Duodenal mucosa (tissue), 2 donors: ENCODE results near the gene RPL6.
"Not testable (repeated sequence)": the region's sequence is repeated elsewhere in the genome, so short reads cannot be mapped to it uniquely, and the experiment has no call there.

ENCODE experiments used
- H3K27ac ChIP-seq: one replicate; pipeline ENCODE4 v1.7.0; 2013; ENCODE audit warnings: low read depth, low read length
- H3K27me3 ChIP-seq, 2 donors: one replicate each; pipeline ENCODE4 v1.7.0; 2013; ENCODE audit warnings: low read length in 2 of 2, control low read depth in 1 of 2; ENCODE audit not compliant: insufficient read depth in 2 of 2, control insufficient read depth in 1 of 2
- H3K36me3 ChIP-seq, 2 donors: one replicate each; pipeline ENCODE4 v1.7.0; 2013; ENCODE audit warnings: low read length in 2 of 2, control low read depth in 1 of 2; ENCODE audit not compliant: insufficient read depth in 2 of 2, control insufficient read depth in 1 of 2
- H3K4me1 ChIP-seq, 2 donors: one replicate each; pipeline ENCODE4 v1.7.0; 2013; ENCODE audit warnings: low read length in 2 of 2, control low read depth in 1 of 2; ENCODE audit not compliant: insufficient read depth in 2 of 2, control insufficient read depth in 1 of 2
- H3K4me3 ChIP-seq, 2 donors: one replicate each; pipeline ENCODE4 v1.7.0; 2013; ENCODE audit warnings: low read length in 2 of 2, low read depth in 1 of 2
- H3K9ac ChIP-seq, 2 donors: one replicate each; pipeline ENCODE4 v1.7.0; 2013; ENCODE audit warnings: low read length in 2 of 2, low read depth in 1 of 2
- H3K9me3 ChIP-seq, 2 donors: one replicate each; pipeline ENCODE4 v1.7.0; 2013; ENCODE audit warnings: low read length in 2 of 2, control low read depth in 1 of 2; ENCODE audit not compliant: control insufficient read depth in 1 of 2

The RPL6 gene

GRCh38 chr12:112440653-112441052 lies 31.2 kb upstream of the RPL6 start:
- H3K9me3 ChIP-seq, H3K27me3 ChIP-seq, H3K4me1 ChIP-seq, H3K27ac ChIP-seq, H3K9ac ChIP-seq, H3K36me3 ChIP-seq, H3K4me3 ChIP-seq: not testable (repeated sequence)

DNA sequence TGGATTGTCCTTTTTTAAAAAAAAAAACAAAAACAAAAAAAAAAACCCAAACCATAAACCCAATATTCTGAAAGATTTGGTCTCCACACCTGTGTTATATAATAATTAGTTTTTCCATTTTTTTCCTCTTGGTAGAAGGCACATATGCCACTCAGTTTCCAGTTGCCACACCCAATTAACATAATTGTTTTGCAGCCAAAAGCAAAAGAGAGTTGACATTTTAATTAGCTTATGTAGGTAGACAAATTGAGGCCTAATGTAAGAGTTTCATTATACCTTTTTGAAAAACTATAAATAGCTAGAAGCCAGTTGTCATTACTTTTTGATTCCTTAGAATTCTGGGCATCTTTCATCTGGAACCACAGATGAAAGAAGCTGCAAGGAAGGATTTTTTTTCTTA lies 30.4 kb upstream of the RPL6 start:
- Histone ChIP-seq H3K4me3 (no peak overlapping the region), H3K4me1 (no peaks in the 10 kb centered on the region), H3K9me3 (no peaks in the 10 kb centered on the region), H3K9ac (no peak overlapping the region), H3K27ac (no peak overlapping the region), H3K36me3 (no peaks in the 10 kb centered on the region), H3K27me3 (no peaks in the 10 kb centered on the region)

DNA sequence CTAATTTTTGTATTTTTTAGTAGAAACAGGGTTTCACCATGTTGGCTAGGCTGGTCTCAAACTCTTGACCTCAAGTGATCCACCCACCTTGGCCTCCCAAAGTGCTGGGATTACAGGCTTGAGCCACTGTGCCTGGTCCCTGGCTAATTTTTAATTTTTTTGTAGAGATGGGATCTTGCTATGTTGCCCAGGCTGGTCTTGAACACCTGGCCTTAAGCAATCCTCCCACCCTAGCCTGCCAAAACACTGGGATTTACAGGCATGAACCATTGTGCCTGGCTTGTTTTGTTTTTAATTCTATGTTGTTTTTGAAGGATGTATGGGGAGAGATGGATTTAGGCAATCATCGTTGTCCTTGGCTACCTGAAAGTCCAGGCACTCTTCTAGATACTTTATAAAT lies 29.2 kb upstream of the RPL6 start:
- not testable (repeated sequence) for H3K4me3 ChIP-seq, H3K4me1 ChIP-seq, H3K9me3 ChIP-seq, H3K9ac ChIP-seq, H3K27ac ChIP-seq, H3K36me3 ChIP-seq, H3K27me3 ChIP-seq

DNA sequence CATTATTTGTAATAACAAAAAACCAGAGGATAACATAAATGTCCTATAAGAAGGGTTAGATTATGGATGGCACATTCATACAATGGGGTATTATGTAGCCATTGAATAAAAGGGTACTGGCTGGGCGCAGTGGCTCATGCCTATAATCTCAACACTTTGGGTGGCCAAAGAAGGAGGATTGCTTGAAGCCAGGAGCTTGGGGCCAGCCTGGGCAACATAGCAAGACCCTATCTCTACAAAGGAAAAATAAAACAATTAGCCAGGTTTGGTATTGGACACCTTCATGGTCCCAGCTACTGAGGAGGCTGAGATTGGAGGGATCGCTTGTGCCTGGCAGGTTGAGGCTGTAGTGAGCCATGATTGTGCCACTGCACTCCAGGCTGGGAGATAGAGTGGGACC lies 24.1 kb upstream of the RPL6 start:
- Histone ChIP-seq H3K4me3 (no peak overlapping the region), H3K4me1 (no peaks in the 10 kb centered on the region), H3K36me3 (no peaks in the 10 kb centered on the region), H3K27ac (no peak overlapping the region), H3K9me3 (no peaks in the 10 kb centered on the region), H3K9ac (no peak overlapping the region), H3K27me3 (no peaks in the 10 kb centered on the region)

GRCh38 chr12:112431965-112432364 lies 22.6 kb upstream of the RPL6 start:
- Histone ChIP-seq H3K4me1 (no peaks in the 10 kb centered on the region), H3K27me3 (no peaks in the 10 kb centered on the region), H3K27ac (no peak overlapping the region)

GRCh38 chr12:112430929-112431328 lies 21.5 kb upstream of the RPL6 start:
- H3K27me3 ChIP-seq: no peaks in the 10 kb centered on the region
- H3K4me1 ChIP-seq: no peaks in the 10 kb centered on the region
- no peaks in the 10 kb centered on the region for H3K9me3 ChIP-seq
- H3K4me3 ChIP-seq: no peak overlapping the region
- H3K9ac ChIP-seq: no peak overlapping the region
- no peaks in the 10 kb centered on the region for H3K36me3 ChIP-seq
- no peak overlapping the region for H3K27ac ChIP-seq

More at GRCh38 chr12:112431965-112432364, 22.6 kb upstream of the RPL6 start:
- H3K9ac ChIP-seq: no peak overlapping the region
- no peaks in the 10 kb centered on the region for H3K9me3 ChIP-seq
- H3K4me3 ChIP-seq: no peak overlapping the region
- no peaks in the 10 kb centered on the region for H3K36me3 ChIP-seq

GRCh38 chr12:112427760-112428159 lies 18.4 kb upstream of the RPL6 start:
- Histone ChIP-seq H3K27me3 (no peaks in the 10 kb centered on the region), H3K9ac (no peak overlapping the region), H3K9me3 (no peaks in the 10 kb centered on the region), H3K36me3 (no peaks in the 10 kb centered on the region), H3K4me1 (no peaks in the 10 kb centered on the region), H3K27ac (no peak overlapping the region), H3K4me3 (no peak overlapping the region)

DNA sequence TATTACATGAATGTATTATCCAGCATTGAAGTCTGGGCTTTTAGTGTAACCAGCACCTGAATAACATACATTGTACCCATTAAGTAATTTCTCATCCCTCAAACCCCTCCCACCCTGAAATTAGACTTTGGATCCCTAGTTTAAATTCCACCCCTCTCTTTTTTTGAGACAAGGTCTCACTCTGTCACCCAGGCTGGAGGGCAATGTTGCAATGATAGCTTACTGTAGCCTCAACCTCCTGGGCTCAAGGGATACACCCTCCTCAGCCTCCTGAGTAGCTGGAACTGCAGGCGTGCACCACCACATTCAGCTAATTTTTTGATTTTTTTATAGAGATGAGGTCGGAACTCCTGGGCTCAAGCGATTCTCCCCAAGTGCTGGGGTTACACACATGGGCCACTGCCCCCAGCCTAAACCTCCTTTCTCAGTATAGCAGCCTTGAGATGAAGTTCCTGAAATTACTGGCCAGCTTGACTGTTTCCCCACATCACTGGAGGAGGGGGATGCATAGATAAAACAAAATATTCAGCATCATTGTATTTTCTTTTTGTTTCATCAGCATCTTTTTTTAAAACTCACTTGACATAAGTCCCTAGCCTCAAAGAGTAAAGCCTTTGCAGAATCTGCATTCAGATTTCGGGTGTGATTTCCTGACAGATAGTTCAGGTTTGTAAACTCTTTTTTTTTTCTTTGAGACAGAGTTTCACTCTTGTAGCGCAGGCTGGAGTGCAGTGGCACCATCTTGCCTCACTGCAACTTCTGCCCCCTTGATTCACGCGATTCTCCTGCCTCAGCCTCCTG lies 16.4 kb upstream of the RPL6 start:
- Histone ChIP-seq H3K4me3 (no peak overlapping the region), H3K27ac (no peak overlapping the region), H3K4me1 (no peaks in the 10 kb centered on the region), H3K36me3 (no peaks in the 10 kb centered on the region), H3K9ac (no peak overlapping the region), H3K27me3 (no peaks in the 10 kb centered on the region), H3K9me3 (no peaks in the 10 kb centered on the region)

DNA sequence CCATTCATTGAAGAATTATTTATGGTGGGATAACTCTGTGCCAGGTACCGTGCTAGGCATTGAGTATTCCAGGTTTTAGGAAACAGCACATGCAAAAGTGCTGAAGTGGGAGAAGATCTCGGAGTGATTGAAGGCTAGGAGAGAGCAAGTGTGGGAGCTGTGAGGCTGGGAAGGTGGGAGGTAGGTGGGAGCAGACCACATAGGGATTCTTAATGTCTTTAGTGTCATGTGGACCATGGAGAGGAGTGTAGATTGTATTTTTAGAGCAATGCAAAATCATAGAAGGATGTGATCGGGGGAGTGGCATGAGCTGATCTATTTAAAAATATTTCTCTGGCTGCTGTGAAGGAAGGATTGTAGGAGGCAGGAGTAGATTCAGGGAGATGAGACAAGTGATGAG lies 14.7 kb upstream of the RPL6 start:
- no peak overlapping the region for H3K27ac ChIP-seq
- H3K4me1 ChIP-seq: peaks cover 9 to 11% of the 10 kb centered on the region in 2 donors

GRCh38 chr12:112422531-112422930 lies 13.1 kb upstream of the RPL6 start:
- Histone ChIP-seq H3K36me3 (no peaks in the 10 kb centered on the region), H3K9ac (no peak overlapping the region), H3K4me3 (no peak overlapping the region), H3K9me3 (no peaks in the 10 kb centered on the region), H3K27ac (no peak overlapping the region), H3K4me1 (peaks cover 9 to 11% of the 10 kb centered on the region in 2 donors), H3K27me3 (no peaks in the 10 kb centered on the region)

More for the DNA sequence above, 14.7 kb upstream of the RPL6 start:
- no peak overlapping the region for H3K9ac ChIP-seq
- H3K27me3 ChIP-seq: no peaks in the 10 kb centered on the region
- no peaks in the 10 kb centered on the region for H3K36me3 ChIP-seq
- no peak overlapping the region for H3K4me3 ChIP-seq
- no peaks in the 10 kb centered on the region for H3K9me3 ChIP-seq
